Epithelial cell of esophagus (primary cell): ENCODE results near the gene LHFPL3.
"Not testable (repeated sequence)": the region's sequence is repeated elsewhere in the genome, so short reads cannot be mapped to it uniquely, and the experiment has no call there.

ENCODE experiments used
- DNase-seq: peaks from one replicate; pipeline ENCODE4 v3.0.0; 2010; ENCODE audit warnings: low read depth
- H3K4me3 ChIP-seq: 2 replicates; pipeline ENCODE4 v1.5.1; 2011; ENCODE audit warnings: mild to moderate bottlenecking, low read length, control low read depth
- TF ChIP-seq, protein P1 (sequence below): IDR thresholded peaks from 2 replicates; pipeline ENCODE4 v1.5.1; 2011; ENCODE audit warnings: low read depth, mild to moderate bottlenecking, low read length, control low read depth, inconsistent platforms; ENCODE audit not compliant: insufficient read depth; ENCODE audit errors: missing control alignments

The LHFPL3 gene

DNA sequence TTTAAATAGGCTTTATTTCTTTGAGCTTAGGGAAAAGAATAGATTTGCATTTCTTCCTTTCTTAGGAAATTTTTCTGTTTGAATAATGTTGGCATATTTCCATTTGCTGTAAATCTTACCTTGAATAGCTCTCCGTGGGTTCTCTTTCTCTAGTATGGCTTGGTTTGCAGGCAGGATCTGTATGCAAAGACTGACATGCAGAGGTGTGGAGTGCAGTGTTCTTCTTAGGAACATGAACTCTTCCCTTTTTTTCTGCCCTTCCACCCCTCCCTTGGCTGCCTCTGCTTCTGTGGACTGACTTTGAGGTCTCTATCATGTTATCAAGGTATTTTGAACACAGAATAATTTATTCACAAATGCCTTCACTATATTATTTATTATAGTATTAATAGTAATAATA is 222.8 kb downstream of the LHFPL3 start:
- TF ChIP-seq, protein P1, sequence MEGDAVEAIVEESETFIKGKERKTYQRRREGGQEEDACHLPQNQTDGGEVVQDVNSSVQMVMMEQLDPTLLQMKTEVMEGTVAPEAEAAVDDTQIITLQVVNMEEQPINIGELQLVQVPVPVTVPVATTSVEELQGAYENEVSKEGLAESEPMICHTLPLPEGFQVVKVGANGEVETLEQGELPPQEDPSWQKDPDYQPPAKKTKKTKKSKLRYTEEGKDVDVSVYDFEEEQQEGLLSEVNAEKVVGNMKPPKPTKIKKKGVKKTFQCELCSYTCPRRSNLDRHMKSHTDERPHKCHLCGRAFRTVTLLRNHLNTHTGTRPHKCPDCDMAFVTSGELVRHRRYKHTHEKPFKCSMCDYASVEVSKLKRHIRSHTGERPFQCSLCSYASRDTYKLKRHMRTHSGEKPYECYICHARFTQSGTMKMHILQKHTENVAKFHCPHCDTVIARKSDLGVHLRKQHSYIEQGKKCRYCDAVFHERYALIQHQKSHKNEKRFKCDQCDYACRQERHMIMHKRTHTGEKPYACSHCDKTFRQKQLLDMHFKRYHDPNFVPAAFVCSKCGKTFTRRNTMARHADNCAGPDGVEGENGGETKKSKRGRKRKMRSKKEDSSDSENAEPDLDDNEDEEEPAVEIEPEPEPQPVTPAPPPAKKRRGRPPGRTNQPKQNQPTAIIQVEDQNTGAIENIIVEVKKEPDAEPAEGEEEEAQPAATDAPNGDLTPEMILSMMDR, result no peak
- no peak for DNase-seq
- H3K4me3 ChIP-seq, result no peak overlapping the region

DNA sequence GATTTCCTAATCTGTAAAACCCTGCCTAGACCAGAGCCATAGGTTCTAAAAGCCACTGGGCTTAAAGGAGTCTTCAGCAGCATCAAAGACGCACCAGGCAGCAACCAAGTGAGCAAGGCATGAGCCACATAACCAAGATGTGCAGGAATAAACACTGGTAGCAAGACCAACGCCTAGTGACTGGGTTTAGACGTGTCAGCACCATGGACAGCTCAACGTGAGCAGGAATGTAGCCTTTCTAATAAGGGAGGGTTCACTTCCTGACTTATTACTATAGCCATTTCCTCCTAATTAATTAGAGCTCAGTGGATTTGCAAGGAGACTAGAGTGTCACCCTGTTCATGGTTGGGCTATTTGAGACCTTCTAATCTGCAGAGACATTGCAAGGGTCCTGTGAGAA is 223.7 kb downstream of the LHFPL3 start:
- TF ChIP-seq, protein P1, result no peak
- DNase-seq, result peak; percentile 70

DNA sequence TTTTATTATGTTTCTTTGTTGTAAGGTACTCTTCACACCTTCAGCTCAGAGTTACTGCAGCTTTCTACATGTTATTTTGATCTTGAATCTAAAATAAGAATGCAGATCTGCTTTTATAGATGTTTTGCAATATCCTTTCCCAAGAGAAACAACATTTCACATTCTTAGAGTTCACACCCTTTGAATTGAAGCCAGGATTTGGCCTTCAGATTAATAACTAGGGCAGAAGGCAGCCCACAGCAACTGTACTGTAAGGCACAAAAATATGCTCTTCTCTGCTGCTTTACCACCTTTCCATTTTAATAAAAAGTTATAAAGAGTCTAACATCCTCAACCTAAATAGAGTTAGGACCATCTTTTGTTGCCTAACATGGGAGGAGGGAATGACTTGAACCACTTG is 224.7 kb downstream of the LHFPL3 start:
- H3K4me3 ChIP-seq, result no peak overlapping the region
- TF ChIP-seq, protein P1, result no peak
- DNase-seq, result no peak

More for the DNA sequence above, 223.7 kb downstream of the LHFPL3 start:
- no peak overlapping the region for H3K4me3 ChIP-seq

DNA sequence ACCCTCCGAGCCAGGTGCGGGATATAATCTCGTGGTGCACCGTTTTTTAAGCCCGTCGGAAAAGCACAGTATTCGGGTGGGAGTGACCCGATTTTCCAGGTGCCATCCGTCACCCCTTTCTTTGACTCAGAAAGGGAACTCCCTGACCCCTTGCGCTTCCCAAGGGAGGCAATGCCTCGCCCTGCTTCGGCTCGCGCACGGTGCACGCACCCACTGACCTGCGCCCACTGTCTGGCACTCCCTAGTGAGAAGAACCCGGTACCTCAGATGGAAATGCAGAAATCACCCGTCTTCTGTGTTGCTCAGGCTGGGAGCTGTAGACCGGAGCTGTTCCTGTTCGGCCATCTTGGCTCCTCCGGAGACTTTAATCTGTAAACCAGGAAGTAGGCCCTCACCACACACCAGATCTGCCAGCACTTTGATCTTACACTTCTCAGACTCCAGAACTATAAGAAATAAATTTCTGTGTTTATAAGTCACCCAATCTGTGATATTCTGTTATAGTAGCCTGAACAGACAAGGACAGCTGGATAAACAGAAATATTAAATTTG is 235.0 kb downstream of the LHFPL3 start:
- H3K4me3 ChIP-seq, result not testable (repeated sequence)

DNA sequence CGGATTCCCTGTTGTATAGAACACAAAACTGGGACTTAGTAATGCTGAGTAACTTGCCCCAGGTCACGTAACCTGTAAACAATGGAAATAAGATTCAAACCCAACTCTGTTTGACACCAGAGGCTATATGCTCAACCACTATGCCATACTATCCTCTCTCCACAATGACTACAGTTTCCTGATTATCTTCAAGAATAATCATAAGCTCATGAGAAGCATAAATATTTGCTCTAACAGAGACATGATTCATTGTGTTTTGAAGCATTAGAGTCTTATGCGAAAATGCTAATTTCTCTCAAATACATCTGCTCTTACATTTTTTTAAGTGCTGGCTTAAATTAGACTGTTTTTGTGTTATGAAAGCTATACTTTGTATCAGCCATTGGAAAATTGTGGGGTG is 241.3 kb downstream of the LHFPL3 start:
- TF ChIP-seq, protein P1, result no peak
- no peak for DNase-seq
- H3K4me3 ChIP-seq, result no peak overlapping the region

More for the DNA sequence above, 235.0 kb downstream of the LHFPL3 start:
- not testable (repeated sequence) for DNase-seq

DNA sequence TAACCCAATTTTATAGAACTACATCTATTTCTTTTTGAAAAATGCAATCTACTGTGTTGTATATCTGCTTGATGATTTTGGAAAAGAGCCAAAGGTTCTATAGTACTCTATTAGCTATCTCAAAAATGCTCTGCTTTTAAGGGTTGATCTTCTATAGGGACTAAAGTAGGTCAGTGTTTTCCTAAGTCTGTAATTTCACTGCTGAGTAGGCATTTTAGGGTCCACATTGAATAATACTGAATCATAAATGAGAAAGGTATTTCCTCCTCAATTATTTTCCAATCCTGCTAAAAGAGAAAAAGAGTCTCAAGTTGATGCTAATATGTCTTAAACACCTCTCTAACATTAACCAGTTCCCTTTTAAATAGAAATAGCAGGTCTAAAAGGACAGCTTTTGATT is 244.2 kb downstream of the LHFPL3 start:
- H3K4me3 ChIP-seq, result no peak overlapping the region
- DNase-seq, result no peak
- TF ChIP-seq, protein P1, result no peak

DNA sequence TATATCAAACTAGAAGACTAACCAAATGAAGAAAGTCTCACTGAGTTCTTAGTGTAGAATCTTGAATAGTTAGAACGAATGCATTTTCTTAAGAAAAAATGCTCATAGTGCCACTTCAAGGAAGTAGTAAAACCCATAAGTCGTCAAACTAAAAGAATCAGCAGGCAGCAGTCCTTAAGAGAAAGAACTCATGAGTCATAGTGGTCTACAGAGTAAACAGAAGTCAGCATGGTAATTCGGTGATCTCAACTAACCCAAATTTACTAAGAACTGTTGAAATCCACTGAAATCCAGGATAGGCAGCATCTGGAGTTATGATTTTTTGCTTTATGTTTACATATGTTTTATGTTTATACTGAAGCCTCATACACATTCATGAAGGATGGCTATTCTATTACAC is 256.2 kb downstream of the LHFPL3 start:
- DNase-seq, result no peak
- TF ChIP-seq, protein P1, result no peak
- H3K4me3 ChIP-seq, result no peak overlapping the region

DNA sequence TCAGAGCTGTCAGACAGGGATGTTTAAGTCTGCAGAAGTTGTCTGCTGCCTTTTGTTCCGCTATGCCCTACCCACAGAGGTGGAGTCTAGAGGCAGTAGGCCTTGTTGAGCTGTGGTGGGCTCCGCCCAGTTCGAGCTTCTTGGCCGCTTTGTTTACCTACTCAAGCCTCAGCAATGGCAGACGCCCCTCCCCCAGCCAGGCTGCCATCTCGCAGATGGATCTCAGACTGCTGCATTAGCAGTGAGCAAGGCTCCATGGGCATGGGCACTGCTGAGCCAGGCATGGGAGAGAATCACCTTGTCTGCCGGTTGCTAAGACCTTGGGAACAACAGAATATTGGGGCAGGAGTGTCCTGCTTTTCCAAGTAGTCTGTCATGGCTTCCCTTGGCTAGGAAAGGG is 267.2 kb downstream of the LHFPL3 start:
- DNase-seq, H3K4me3 ChIP-seq: not testable (repeated sequence)
